ENCODE results near the gene ATR.
"Not testable (repeated sequence)": the region's sequence is repeated elsewhere in the genome, so short reads cannot be mapped to it uniquely, and the experiment has no call there.

DNA sequence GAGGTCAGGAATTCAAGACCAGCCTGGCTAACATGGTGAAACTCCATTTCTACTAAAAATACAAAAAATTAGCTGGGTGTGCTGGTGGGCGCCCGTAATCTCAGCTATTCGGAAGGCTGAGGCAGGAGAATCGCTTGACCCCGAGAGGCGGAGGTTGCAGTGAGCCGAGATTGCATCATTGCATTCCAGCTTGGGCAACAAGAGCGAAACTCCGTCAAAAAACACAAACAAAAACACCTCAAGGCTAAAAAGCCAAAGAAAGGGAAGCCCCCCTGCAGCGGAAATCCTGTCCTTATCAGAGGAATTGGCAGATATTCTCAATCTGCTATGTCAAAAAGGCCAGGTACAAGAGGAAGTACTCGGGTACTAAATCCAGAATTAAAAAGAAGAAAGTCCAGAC lies 2.5 kb upstream of the ATR start:
- TF ChIP-seq, protein P1, sequence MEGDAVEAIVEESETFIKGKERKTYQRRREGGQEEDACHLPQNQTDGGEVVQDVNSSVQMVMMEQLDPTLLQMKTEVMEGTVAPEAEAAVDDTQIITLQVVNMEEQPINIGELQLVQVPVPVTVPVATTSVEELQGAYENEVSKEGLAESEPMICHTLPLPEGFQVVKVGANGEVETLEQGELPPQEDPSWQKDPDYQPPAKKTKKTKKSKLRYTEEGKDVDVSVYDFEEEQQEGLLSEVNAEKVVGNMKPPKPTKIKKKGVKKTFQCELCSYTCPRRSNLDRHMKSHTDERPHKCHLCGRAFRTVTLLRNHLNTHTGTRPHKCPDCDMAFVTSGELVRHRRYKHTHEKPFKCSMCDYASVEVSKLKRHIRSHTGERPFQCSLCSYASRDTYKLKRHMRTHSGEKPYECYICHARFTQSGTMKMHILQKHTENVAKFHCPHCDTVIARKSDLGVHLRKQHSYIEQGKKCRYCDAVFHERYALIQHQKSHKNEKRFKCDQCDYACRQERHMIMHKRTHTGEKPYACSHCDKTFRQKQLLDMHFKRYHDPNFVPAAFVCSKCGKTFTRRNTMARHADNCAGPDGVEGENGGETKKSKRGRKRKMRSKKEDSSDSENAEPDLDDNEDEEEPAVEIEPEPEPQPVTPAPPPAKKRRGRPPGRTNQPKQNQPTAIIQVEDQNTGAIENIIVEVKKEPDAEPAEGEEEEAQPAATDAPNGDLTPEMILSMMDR (IDR thresholded peaks at IDR 0.05 in 4 of 5, conservative IDR thresholded peaks at IDR 0.05 in 1 of 5) = not testable (repeated sequence)
- not testable (repeated sequence) for TF ChIP-seq POLR2A (IDR thresholded peaks at IDR 0.05)
